ENCODE results near the gene ORAI3. TPM values are rescaled to one million over a fixed set of nuclear protein-coding genes. Genes with fewer than 3 reads are reported as not detected.
A peak's percentile ranks its signal among the peaks of the same experiment; 100 is the strongest.

The ORAI3 gene
- total and polyA plus RNA-seq, 2 of the 13 experiments (the other 11 are each of a cell fraction or from before 2014, with no cell fraction given), result 11.4 to 32.0 TPM

- TF ChIP-seq ZBED4 (CRISPR knock-in tag; IDR thresholded peaks at IDR 0.05; ENCODE audit: borderline replicate concordance) (no peak), SKIL (CRISPR knock-in tag; IDR thresholded peaks at IDR 0.05; ENCODE audit: borderline replicate concordance) (no peak), FOXK2 (IDR thresholded peaks at IDR 0.05) (no peak), SMC3 (IDR thresholded peaks at IDR 0.05; ENCODE audit: low read length) (no peak), ZEB1 (IDR thresholded peaks at IDR 0.05; ENCODE audit: insufficient replicate concordance, low read depth) (no peak), ZBTB7B (CRISPR knock-in tag; IDR thresholded peaks at IDR 0.05) (no peak), SP2 (CRISPR knock-in tag; IDR thresholded peaks at IDR 0.05) (no peak), ZNF567 (CRISPR knock-in tag; IDR thresholded peaks at IDR 0.05; ENCODE audit: borderline replicate concordance) (no peak), MTA3 (CRISPR knock-in tag; IDR thresholded peaks at IDR 0.05) (no peak), ZNF232 (CRISPR knock-in tag; IDR thresholded peaks at IDR 0.05; ENCODE audit: borderline replicate concordance) (no peak), RCOR2 (CRISPR knock-in tag; IDR thresholded peaks at IDR 0.05) (no peak), ZNF557 (CRISPR knock-in tag; IDR thresholded peaks at IDR 0.05) (no peak; the same call in 1 of the 2 replicates), RXRA (CRISPR knock-in tag; IDR thresholded peaks at IDR 0.05) (peak; percentile 38; the same call in 1 of the 2 replicates), RFXAP (CRISPR knock-in tag; IDR thresholded peaks at IDR 0.05; ENCODE audit: borderline replicate concordance) (no peak), SMAD1 (CRISPR knock-in tag; IDR thresholded peaks at IDR 0.05; ENCODE audit: borderline replicate concordance, low read depth) (no peak)
- TF ChIP-seq, protein P1, sequence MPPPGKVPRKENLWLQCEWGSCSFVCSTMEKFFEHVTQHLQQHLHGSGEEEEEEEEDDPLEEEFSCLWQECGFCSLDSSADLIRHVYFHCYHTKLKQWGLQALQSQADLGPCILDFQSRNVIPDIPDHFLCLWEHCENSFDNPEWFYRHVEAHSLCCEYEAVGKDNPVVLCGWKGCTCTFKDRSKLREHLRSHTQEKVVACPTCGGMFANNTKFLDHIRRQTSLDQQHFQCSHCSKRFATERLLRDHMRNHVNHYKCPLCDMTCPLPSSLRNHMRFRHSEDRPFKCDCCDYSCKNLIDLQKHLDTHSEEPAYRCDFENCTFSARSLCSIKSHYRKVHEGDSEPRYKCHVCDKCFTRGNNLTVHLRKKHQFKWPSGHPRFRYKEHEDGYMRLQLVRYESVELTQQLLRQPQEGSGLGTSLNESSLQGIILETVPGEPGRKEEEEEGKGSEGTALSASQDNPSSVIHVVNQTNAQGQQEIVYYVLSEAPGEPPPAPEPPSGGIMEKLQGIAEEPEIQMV (CRISPR knock-in tag; IDR thresholded peaks at IDR 0.05; ENCODE audit: low read depth), result no peak
- TF ChIP-seq, protein P2, sequence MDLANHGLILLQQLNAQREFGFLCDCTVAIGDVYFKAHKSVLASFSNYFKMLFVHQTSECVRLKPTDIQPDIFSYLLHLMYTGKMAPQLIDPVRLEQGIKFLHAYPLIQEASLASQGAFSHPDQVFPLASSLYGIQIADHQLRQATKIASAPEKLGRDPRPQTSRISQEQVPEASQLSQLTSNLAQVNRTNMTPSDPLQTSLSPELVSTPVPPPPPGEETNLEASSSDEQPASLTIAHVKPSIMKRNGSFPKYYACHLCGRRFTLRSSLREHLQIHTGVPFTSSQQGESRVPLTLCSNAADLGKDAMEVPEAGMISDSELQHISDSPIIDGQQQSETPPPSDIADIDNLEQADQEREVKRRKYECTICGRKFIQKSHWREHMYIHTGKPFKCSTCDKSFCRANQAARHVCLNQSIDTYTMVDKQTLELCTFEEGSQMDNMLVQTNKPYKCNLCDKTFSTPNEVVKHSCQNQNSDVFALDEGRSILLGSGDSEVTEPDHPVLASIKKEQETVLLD (CRISPR knock-in tag; IDR thresholded peaks at IDR 0.05; ENCODE audit: low read depth), result peak; percentile 76; the same call in 1 of the 2 replicates
- TF ChIP-seq, protein P3, sequence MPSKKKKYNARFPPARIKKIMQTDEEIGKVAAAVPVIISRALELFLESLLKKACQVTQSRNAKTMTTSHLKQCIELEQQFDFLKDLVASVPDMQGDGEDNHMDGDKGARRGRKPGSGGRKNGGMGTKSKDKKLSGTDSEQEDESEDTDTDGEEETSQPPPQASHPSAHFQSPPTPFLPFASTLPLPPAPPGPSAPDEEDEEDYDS (CRISPR knock-in tag; IDR thresholded peaks at IDR 0.05), result no peak
These were observed 46.6 kb upstream of the ORAI3 start (continued) for GRCh38 chr16:30902029-30902972.
